HG03442 (cell line): ENCODE measurements around the gene SLC35F1.

Experiments
- ATAC-seq: cut with Tn5 transposase; IDR thresholded peaks from one replicate; pipeline ENCODE4 v1.9.1; 2021; ENCODE audit warnings: mild to moderate bottlenecking, moderate library complexity; ENCODE audit not compliant: unreplicated experiment

The SLC35F1 gene

GRCh38 chr6:118305081-118305480, 398.0 kb downstream of the SLC35F1 start:
- ATAC-seq, result no peak

GRCh38 chr6:118306392-118307238, 399.6 kb downstream of the SLC35F1 start:
- no peak for ATAC-seq

- ATAC-seq, result no peak
These were observed 400.5 kb downstream of the SLC35F1 start for GRCh38 chr6:118307581-118307980.

DNA sequence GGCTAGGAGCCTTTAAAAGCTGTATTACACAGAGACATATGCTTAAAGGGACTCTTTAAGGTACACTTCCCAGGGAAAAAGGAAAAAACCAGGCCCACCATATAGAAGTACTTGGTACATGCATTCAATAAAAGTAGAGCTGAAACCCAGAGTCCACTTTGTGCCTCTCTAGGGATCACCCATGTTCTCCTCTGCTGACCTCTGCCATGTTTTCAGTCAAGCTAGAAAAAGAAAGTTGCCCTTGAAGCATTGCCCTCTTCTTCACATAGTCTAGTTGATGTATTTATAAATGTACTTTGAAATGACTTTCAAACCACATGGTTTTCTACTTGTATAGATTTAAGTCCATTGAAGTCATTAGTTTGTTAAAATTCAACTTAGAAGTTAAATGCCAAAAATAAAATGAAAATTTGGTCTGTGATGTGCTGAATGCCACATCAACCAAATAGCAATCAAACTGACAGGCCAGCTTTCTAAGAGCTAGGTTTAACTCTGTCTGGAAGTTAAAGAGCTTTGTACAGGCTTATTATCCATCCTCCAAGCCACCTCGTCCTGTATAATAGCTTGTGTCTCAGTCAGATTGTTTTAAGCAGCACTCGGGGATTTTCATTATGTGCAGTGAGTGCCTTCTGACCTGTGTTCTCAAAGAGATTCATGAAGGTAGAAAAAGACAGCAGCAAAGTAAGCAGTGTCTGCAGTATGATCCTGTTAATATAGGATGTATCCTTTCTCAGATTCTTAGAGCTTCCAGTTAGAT, 402.5 kb downstream of the SLC35F1 start:
- ATAC-seq, result no peak

GRCh38 chr6:118313208-118313607, 406.1 kb downstream of the SLC35F1 start:
- no peak for ATAC-seq

GRCh38 chr6:118313762-118314161, 406.7 kb downstream of the SLC35F1 start:
- no peak for ATAC-seq

- ATAC-seq, result no peak
These were observed 409.8 kb downstream of the SLC35F1 start for GRCh38 chr6:118316796-118317384.

- no peak for ATAC-seq
These were observed 410.8 kb downstream of the SLC35F1 start for GRCh38 chr6:118317581-118318563.

GRCh38 chr6:118318648-118319047, 411.6 kb downstream of the SLC35F1 start:
- ATAC-seq, result no peak

DNA sequence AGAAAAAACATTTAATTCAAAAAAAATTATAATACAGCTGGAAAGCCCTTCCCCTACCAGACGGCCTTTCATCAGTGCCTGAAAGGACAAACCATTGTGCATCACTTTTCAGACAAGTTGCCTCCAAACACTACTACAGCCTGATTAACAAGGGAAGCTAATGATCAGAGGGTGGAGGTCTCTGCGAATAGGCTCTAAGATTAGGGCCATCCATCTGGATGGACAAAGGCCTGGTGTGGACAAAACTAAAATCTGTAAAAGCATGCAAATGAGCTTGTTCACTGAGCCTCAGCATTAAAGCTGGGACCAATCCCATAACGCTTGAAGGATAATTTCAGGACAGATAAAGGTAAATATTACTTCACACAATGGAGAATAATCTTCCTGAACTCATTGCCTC, 412.4 kb downstream of the SLC35F1 start:
- ATAC-seq, result no peak

GRCh38 chr6:118319894-118320649, 413.0 kb downstream of the SLC35F1 start:
- no peak for ATAC-seq

DNA sequence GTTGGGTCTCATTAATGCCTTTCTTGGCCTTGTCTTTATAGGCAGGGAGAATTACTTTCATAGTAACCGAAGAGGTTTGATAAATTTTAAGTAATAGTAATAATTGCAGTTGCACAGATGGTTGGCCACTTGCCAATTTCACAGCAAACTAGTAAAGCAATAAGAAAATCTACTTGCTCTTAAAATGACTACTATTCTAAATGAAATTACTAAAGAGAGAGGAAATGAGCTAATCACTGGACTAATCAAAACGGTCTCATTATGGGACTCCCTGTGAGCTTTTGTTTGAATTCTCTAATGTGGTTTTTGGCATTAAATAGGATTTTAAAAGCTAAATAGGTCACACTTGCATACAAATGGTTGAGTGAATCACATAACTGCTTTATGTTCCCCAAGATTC, 413.6 kb downstream of the SLC35F1 start:
- ATAC-seq, result no peak

GRCh38 chr6:118324116-118324515, 417.1 kb downstream of the SLC35F1 start:
- ATAC-seq, result no peak

DNA sequence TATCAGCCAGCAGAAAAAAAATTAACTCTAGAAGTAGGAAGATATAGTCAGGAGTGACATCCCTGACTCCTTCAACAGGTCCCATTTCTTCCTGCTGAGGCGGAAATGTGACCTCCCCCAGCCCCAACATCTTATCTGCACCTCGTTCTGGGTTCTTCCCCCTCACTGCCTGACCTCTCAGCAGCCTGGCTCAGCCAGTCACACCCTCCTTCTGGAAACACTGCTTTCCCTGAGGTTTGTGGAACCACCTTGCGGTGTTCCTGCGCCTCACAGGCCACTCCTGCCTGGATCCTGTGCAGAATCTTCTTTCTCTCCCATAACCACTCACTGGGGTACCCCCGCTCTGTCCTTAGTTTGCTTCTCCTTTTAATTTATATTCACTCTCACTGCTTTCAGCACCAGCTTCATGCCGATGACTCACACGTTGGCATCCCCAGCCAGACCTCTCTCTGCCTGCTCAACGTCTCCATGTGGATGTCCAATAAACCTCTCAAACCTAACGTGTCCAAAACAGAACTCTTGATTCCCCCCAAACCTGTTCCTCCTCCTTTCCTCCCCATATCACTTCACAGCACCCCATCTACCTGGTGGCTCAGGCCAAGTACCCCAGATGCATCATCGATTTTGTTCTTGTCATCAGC, 418.3 kb downstream of the SLC35F1 start:
- ATAC-seq, result no peak

- ATAC-seq, result no peak
These were observed 419.6 kb downstream of the SLC35F1 start for GRCh38 chr6:118326712-118327111.

- no peak for ATAC-seq
These were observed 420.2 kb downstream of the SLC35F1 start for GRCh38 chr6:118327237-118327636.

- no peak for ATAC-seq
These were observed 426.7 kb downstream of the SLC35F1 start for GRCh38 chr6:118333772-118334171.

DNA sequence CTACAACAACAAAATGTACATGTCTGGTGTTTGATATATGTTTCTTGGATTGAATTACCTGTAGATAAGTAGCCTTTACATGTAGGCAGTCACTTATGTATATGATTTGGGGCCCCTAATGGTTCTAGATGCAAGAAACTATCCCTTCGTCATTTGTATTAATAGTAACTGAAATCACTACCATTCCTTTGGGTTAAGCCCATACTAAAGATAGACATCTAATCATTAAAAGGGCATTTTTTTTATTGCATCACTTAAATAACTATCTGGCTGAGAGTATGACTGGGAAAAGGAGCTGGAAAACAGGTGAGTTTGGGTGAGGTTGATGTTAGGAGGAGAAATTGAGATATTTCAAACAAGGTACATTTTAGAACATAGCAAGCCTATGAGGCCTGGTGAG, 427.6 kb downstream of the SLC35F1 start:
- no peak for ATAC-seq

- ATAC-seq, result no peak
These were observed 428.3 kb downstream of the SLC35F1 start for GRCh38 chr6:118335325-118335816.
